Endothelial cell of umbilical vein (primary cell): ENCODE data around the gene DCAF10. TPM values are rescaled to one million over a fixed set of nuclear protein-coding genes. Genes with fewer than 3 reads are reported as not detected.

Experiments
- BruUV-seq: library from RNA; stranded (reverse); fragments of 400-500 nt; replicated peaks from 2 replicates; lab custom pipeline; 2021; lab: Mats Ljungman, UMichigan
- CTCF ChIA-PET: fragments of 300-600, 350-600 bp; sonication (Branson Sonifier 250); formaldehyde crosslinking; loops from one replicate; lab custom pipeline; 2021; ENCODE audit warnings: antibody characterized with exemption, inconsistent platforms; lab: Charles Lee
- POLR2A ChIA-PET: fragments of 300-600, 350-600 bp; sonication (Branson Sonifier 250); formaldehyde crosslinking; loops from one replicate; lab custom pipeline; 2021; ENCODE audit warnings: antibody characterized with exemption, inconsistent platforms; lab: Charles Lee
- DNase-seq: peaks from one replicate; pipeline ENCODE4 v3.0.0-alpha.2; 2011; ENCODE audit warnings: low read depth, low spot score
- FAIRE-seq: peaks from 2 replicates; lab custom pipeline; 2011; peaks lifted over from hg19 to GRCh38; lab: Jason Lieb, UNC
- H2AFZ ChIP-seq: 2 replicates; pipeline ENCODE4 v1.6.0; 2012; ENCODE audit warnings: low read depth, low read length, control low read depth, inconsistent platforms
- H3K27ac ChIP-seq: 2 replicates; pipeline ENCODE4 v1.5.1; 2011; ENCODE audit warnings: low read depth, mild to moderate bottlenecking, control low read depth, low read length, moderate library complexity; ENCODE audit not compliant: insufficient read depth
- H3K27me3 ChIP-seq, 2 experiments: 2 replicates each; pipeline versions ENCODE4 v1.6.0 to v1.6.1; 2011; ENCODE audit warnings: low read length in 2 of 2, mixed read lengths in 1 of 2; ENCODE audit not compliant: control insufficient read depth in 2 of 2, insufficient read depth in 2 of 2
- H3K36me3 ChIP-seq, 2 experiments: 2 replicates in 1 of 2; 3 replicates in 1 of 2; pipeline ENCODE4 v1.5.1; 2011; ENCODE audit warnings: low read length in 2 of 2, mild to moderate bottlenecking in 1 of 2, moderate library complexity in 1 of 2; ENCODE audit not compliant: control insufficient read depth in 2 of 2, insufficient read depth in 2 of 2; ENCODE audit errors: extremely low read depth in 1 of 2
- H3K4me1 ChIP-seq: 3 replicates; pipeline ENCODE4 v1.5.1; 2011; ENCODE audit warnings: mild to moderate bottlenecking, low read length; ENCODE audit not compliant: control insufficient read depth, insufficient read depth; ENCODE audit errors: extremely low read depth
- H3K4me2 ChIP-seq: 2 replicates; pipeline ENCODE4 v1.6.1; 2011; ENCODE audit warnings: low read length, control low read depth, mixed read lengths; ENCODE audit not compliant: insufficient read depth
- H3K4me3 ChIP-seq, 3 experiments: fragments of 200-600 bp in 1 of 3; sonication (generic), shearing (Covaris generic) in 1 of 3; replicated peaks in 1 of 3; 2 replicates each; pipeline ENCODE4 v1.5.1; 2011 to 2016; ENCODE audit warnings: control low read depth in 3 of 3, low read length in 3 of 3, mild to moderate bottlenecking in 2 of 3, inconsistent platforms in 1 of 3, low read depth in 1 of 3, moderate library complexity in 1 of 3; ENCODE audit not compliant: insufficient read depth in 1 of 3
- H3K79me2 ChIP-seq: 2 replicates; pipeline ENCODE4 v1.6.0; 2012; ENCODE audit warnings: low read length, inconsistent platforms; ENCODE audit not compliant: control insufficient read depth, insufficient read depth
- H3K9ac ChIP-seq: replicated peaks from 2 replicates; pipeline ENCODE3; 2011; ENCODE audit warnings: low read length, control low read depth; ENCODE audit not compliant: insufficient read depth; ENCODE audit errors: extremely low read depth
- H3K9me1 ChIP-seq: replicated peaks from 3 replicates; pipeline ENCODE4 v1.6.0; 2011; ENCODE audit warnings: mild to moderate bottlenecking, low read length; ENCODE audit not compliant: control insufficient read depth, insufficient read depth; ENCODE audit errors: extremely low read depth
- H3K9me3 ChIP-seq: replicated peaks from 2 replicates; pipeline ENCODE4 v1.5.1; 2012; ENCODE audit warnings: low read length, inconsistent platforms; ENCODE audit not compliant: control insufficient read depth, insufficient read depth
- H4K20me1 ChIP-seq: replicated peaks from 2 replicates; pipeline ENCODE3; 2011; ENCODE audit warnings: mild to moderate bottlenecking, low read length; ENCODE audit not compliant: control insufficient read depth, insufficient read depth; ENCODE audit errors: extremely low read depth
- CTCF ChIP-seq, 2 donors: IDR thresholded peaks; 1 replicate in 1 of 2; 2 replicates in 1 of 2; pipeline ENCODE4 v1.5.1; 2011; ENCODE audit warnings: low read length in 2 of 2, mild to moderate bottlenecking in 2 of 2, moderate library complexity in 2 of 2, control low read depth in 1 of 2, inconsistent platforms in 1 of 2, low read depth in 1 of 2; ENCODE audit not compliant: insufficient read depth in 1 of 2; ENCODE audit errors: extremely low read depth in 1 of 2
- EZH2 ChIP-seq: IDR thresholded peaks from 2 replicates; pipeline ENCODE4 v1.6.1; 2012; ENCODE audit warnings: borderline replicate concordance, low read depth, mild to moderate bottlenecking, moderate library complexity, low read length, inconsistent platforms; ENCODE audit not compliant: severe bottlenecking
- FOS ChIP-seq: IDR thresholded peaks from 2 replicates; pipeline ENCODE4 v1.6.1; 2011; ENCODE audit warnings: mild to moderate bottlenecking, low read length, moderate library complexity, borderline replicate concordance; ENCODE audit not compliant: insufficient read depth
- GATA2 ChIP-seq: IDR thresholded peaks from 2 replicates; pipeline ENCODE4 v1.7.0; 2011; ENCODE audit warnings: low read depth, mild to moderate bottlenecking, moderate library complexity, mixed read lengths, low read length; ENCODE audit not compliant: insufficient read length, insufficient read depth
- JUN ChIP-seq: IDR thresholded peaks from 2 replicates; pipeline ENCODE4 v1.6.1; 2011; ENCODE audit warnings: borderline replicate concordance, low read depth; ENCODE audit not compliant: insufficient read length, insufficient read depth
- MAX ChIP-seq: IDR thresholded peaks from 2 replicates; pipeline ENCODE4 v1.6.1; 2011; ENCODE audit not compliant: insufficient read depth, insufficient read length
- MYC ChIP-seq: IDR thresholded peaks from one replicate; pipeline ENCODE4 v1.6.1; 2011; ENCODE audit warnings: mild to moderate bottlenecking, low read depth, low read length
- POLR2A ChIP-seq: IDR thresholded peaks from 2 replicates; pipeline ENCODE4 v1.6.1; 2012; ENCODE audit warnings: low read depth, mild to moderate bottlenecking, control low read depth, low read length
- POLR2AphosphoS5 ChIP-seq: IDR thresholded peaks from 2 replicates; pipeline ENCODE4 v1.6.1; 2012; ENCODE audit warnings: low read depth, mild to moderate bottlenecking, control low read depth, low read length, moderate library complexity; ENCODE audit not compliant: insufficient read depth
- dilution Hi-C: fragments of 300-500 bp; cut with MboI; formaldehyde crosslinking; loops from one replicate; pipeline ENCODE4 v1.15.0; 2019; ENCODE audit warnings: low sequenced_read_pairs; ENCODE audit not compliant: extremely low pct_ligation_motif_present
- intact Hi-C: fragments of 100-400 bp; cut with micrococcal nuclease; formaldehyde crosslinking; loops from one replicate; pipeline ENCODE4 v1.10.0; 2022
- polyA plus RNA-seq, 4 experiments: library from polyadenylated mRNA; depleted of rRNA in 3 of 4; stranded (reverse) in 3 of 4; unstranded in 1 of 4; fragments of >200 nt; gene quantifications; 2 replicates each; pipeline versions ENCODE4 v1.2.1 to v1.2.3, GENCODE V29; 2011 to 2012; ENCODE audit warnings: missing spikeins in 1 of 4
- total RNA-seq: library from RNA; stranded (reverse); gene quantifications from 2 replicates; pipeline ENCODE4 v1.2.3, GENCODE V29; 2021

The DCAF10 gene
- total and polyA plus RNA-seq, 2 donors (not counting 3 experiments of a cell fraction or from before 2014, with no cell fraction given) = 13.1 to 21.5 TPM

GRCh38 chr9:37758747-37759146, 41.9 kb upstream of the DCAF10 start:
- no peak overlapping the region for H3K4me2 ChIP-seq
- no peak for DNase-seq
- POLR2A ChIA-PET = no interaction called here
- H3K36me3 ChIP-seq = no peaks in the 10 kb centered on the region
- intact Hi-C loops (no loop called here), dilution Hi-C loops (no loop called here)
- no peak overlapping the region for H3K27ac ChIP-seq
- H4K20me1 ChIP-seq = no peaks in the 10 kb centered on the region
- CTCF ChIA-PET = interaction anchor here (1.9 kb wide), 1 partner anchor 10 kb away, joined by 5 read pairs; no protein-coding TSS in a partner anchor
- H3K9me1 ChIP-seq = no peaks in the 10 kb centered on the region
- H2AFZ ChIP-seq = no peak overlapping the region
- BruUV-seq = no TSS peak
- H3K27me3 ChIP-seq = no peaks in the 10 kb centered on the region
- no peaks in the 10 kb centered on the region for H3K9me3 ChIP-seq
- peaks cover 6% of the 10 kb centered on the region for H3K4me1 ChIP-seq
- TF ChIP-seq EZH2 = no peak
- no peak for TF ChIP-seq MYC
- no peak for TF ChIP-seq CTCF (IDR thresholded peaks at IDR 0.05; ENCODE audit: extremely low read depth in 1 of 2, insufficient read depth in 1 of 2, low read depth in 1 of 2, low read length in 2 of 2)
- no peak for TF ChIP-seq MAX
- no peak for TF ChIP-seq FOS
- TF ChIP-seq JUN = no peak
- TF ChIP-seq POLR2A = no peak
- TF ChIP-seq GATA2 = no peak
- no peak for TF ChIP-seq POLR2AphosphoS5
- no peak for FAIRE-seq
- peaks cover 7% of the 10 kb centered on the region for H3K79me2 ChIP-seq
- no peak overlapping the region for H3K4me3 ChIP-seq
- H3K9ac ChIP-seq = no peak overlapping the region
